Measurements from ENCODE around the gene MIOX.
A peak's percentile ranks its signal among the peaks of the same experiment; 100 is the strongest.

MIOX gene

DNA sequence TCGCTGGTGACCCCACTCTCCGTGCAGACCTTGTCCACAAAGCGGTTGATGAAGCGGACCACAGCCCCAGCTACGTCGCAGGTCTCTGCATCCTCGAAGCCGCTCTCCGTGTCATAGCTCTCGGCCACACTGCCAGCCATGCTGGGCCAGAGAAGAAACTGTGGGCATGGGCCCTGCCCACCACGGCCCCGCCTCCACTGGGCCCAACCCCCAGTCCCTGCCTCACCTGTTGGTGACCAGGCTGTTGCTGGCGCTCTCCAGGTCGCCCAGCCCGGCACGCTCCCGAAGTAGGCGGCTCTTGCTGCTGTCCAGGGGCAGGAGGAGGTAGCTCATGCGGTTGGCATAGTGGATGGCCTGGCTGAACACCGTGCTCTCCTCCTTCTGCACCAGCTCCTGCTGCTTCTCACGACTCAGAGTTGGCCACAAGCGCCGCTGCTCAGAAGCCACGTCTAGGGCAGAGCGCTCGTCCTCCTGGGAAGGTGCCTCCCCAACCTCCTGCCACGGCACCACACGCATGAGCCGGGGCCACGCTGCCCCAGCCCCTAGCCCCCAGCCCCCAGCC is 24.6 kb upstream of the MIOX start:
- H3K9me3 ChIP-seq = no peaks in the 10 kb centered on the region
- no peaks in the 10 kb centered on the region for H3K27me3 ChIP-seq (ENCODE audit: low read depth)
- no peaks in the 10 kb centered on the region for H3K4me1 ChIP-seq
- no peak overlapping the region for H3K4me3 ChIP-seq
- in situ Hi-C loops (cut with MboI; ENCODE audit: low sequenced_read_pairs) = no loop called here
- DNase-seq (ENCODE audit: low spot score in 2 of 2) = no peak
- H3K36me3 ChIP-seq (replicated peaks) = peaks cover 86% of the 10 kb centered on the region

DNA sequence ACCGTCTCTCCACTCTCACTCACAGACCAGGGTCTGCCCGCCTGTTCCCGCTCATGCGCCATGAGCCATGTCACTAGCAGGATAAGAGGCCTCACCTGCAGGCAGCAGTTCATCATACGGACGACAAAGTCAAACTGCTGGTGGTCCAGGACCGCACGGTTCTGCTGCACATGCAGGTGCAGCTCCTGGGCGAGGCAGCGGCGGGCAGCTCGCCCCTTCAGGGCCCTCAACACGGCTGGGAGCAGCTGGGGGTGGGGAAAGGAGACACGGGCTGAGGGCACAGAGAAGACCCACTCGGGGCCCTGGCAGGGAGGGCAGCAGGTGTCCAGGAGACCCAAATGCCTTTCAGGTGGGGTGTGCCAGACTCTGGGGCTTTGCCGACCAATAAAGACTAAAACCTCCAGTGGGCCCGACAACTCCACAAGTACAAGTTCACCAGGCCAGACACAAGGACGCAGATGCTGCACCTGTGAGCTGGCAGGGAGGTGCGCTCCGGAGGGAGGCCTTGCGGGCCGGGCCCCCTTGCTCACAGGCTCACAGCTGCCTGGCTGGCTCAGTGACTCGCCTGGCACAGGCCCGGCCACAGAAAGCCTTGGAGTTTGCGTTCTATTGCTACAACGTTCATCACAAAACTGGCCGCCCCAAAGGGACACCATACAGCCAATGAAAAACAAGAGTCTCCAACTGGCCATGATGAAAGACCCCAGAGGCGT is 23.3 kb upstream of the MIOX start:
- Histone ChIP-seq H3K4me3 (no peak overlapping the region), H3K36me3 (replicated peaks) (peaks cover 86% of the 10 kb centered on the region), H3K9me3 (no peaks in the 10 kb centered on the region), H3K4me1 (no peaks in the 10 kb centered on the region), H3K27me3 (ENCODE audit: low read depth) (no peaks in the 10 kb centered on the region)
- no peak for DNase-seq (ENCODE audit: low spot score in 2 of 2)
- in situ Hi-C loops (cut with MboI; ENCODE audit: low sequenced_read_pairs) = no loop called here

GRCh38 chr22:50464451-50464850 is 22.2 kb upstream of the MIOX start:
- in situ Hi-C loops (cut with MboI; ENCODE audit: low sequenced_read_pairs) = no loop called here
- H3K4me1 ChIP-seq = no peaks in the 10 kb centered on the region
- H3K9me3 ChIP-seq = no peaks in the 10 kb centered on the region
- no peaks in the 10 kb centered on the region for H3K27me3 ChIP-seq (ENCODE audit: low read depth)
- DNase-seq (ENCODE audit: low spot score in 2 of 2) = no peak
- H3K4me3 ChIP-seq = no peak overlapping the region
- H3K36me3 ChIP-seq (replicated peaks) = peaks cover 75% of the 10 kb centered on the region

GRCh38 chr22:50465066-50465930 is 21.4 kb upstream of the MIOX start:
- no peaks in the 10 kb centered on the region for H3K27me3 ChIP-seq (ENCODE audit: low read depth)
- DNase-seq (ENCODE audit: low spot score in 2 of 2) = no peak
- in situ Hi-C loops (cut with MboI; ENCODE audit: low sequenced_read_pairs) = no loop called here
- no peaks in the 10 kb centered on the region for H3K9me3 ChIP-seq
- H3K4me1 ChIP-seq = no peaks in the 10 kb centered on the region
- H3K4me3 ChIP-seq = no peak overlapping the region
- peaks cover 67% of the 10 kb centered on the region for H3K36me3 ChIP-seq (replicated peaks)

GRCh38 chr22:50467341-50467740 is 19.3 kb upstream of the MIOX start:
- in situ Hi-C loops (cut with MboI; ENCODE audit: low sequenced_read_pairs) = no loop called here
- no peaks in the 10 kb centered on the region for H3K27me3 ChIP-seq (ENCODE audit: low read depth)
- peaks cover 51% of the 10 kb centered on the region for H3K36me3 ChIP-seq (replicated peaks)
- H3K4me1 ChIP-seq = no peaks in the 10 kb centered on the region
- no peaks in the 10 kb centered on the region for H3K9me3 ChIP-seq
- H3K4me3 ChIP-seq = no peak overlapping the region
- no peak for DNase-seq (ENCODE audit: low spot score in 2 of 2)

DNA sequence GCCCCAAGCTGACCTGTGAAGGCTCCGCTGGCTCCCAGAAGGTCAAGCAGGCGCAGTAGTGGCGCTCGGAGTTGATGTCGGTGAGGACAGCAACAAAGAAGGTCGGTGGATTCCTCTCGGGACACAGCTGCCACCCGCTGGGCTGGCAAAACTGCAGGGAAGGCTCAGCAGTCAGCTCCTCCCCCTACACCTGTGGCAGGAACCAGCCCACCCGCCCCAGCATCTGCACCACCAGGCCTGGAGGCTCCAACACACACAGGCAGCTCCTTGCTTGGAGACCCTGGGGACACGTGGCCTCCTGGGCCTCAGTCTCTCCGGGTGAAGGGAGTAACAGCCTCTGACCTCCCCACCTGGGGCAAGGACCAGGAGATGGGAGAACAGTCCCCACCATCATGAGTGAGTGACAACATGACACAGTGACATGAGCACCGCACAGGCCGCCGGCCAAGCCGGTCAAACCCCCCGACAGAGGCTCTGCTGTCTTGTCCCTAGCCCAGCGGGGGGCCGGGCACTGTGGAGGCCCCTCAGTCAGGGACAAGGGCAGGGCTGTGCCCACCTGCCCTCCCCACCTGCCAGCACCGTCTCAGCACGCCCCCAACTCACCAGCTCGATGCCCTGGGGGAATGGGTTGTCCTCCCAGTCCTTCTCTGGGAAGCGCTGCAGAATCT is 18.8 kb upstream of the MIOX start:
- in situ Hi-C loops (cut with MboI; ENCODE audit: low sequenced_read_pairs) = no loop called here

DNA sequence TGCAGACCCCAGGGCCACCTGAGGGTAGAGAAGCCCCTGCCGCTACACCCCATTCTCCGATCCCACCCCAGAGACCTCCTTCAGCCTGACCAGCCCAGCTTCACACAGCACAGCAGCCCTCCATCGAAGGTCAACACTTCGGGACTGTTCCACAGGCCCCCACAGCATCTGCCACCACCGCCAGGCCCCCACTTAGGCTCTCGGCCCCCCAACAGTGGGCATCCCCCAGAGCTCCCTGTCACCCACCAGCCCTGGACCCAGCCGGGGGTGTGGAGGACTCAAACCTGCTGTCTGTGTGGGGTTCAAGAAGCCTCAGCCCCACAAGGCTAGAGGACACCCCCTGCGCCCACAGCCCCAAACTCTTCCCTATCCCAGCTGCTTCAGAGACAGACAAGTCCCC is 18.0 kb upstream of the MIOX start:
- H3K4me3 ChIP-seq = no peak overlapping the region
- H3K27me3 ChIP-seq (ENCODE audit: low read depth) = no peaks in the 10 kb centered on the region
- in situ Hi-C loops (cut with MboI; ENCODE audit: low sequenced_read_pairs) = no loop called here
- no peak for DNase-seq (ENCODE audit: low spot score in 2 of 2)
- H3K4me1 ChIP-seq = peaks cover 5% of the 10 kb centered on the region; the same call in 1 of the 2 replicates
- peaks cover 54% of the 10 kb centered on the region for H3K36me3 ChIP-seq (replicated peaks)
- no peaks in the 10 kb centered on the region for H3K9me3 ChIP-seq

More for the DNA sequence above, 18.8 kb upstream of the MIOX start:
- H3K9me3 ChIP-seq = no peaks in the 10 kb centered on the region
- no peak for DNase-seq (ENCODE audit: low spot score in 2 of 2)
- no peaks in the 10 kb centered on the region for H3K27me3 ChIP-seq (ENCODE audit: low read depth)
- peaks cover 54% of the 10 kb centered on the region for H3K36me3 ChIP-seq (replicated peaks)
- no peaks in the 10 kb centered on the region for H3K4me1 ChIP-seq
- H3K4me3 ChIP-seq = no peak overlapping the region

DNA sequence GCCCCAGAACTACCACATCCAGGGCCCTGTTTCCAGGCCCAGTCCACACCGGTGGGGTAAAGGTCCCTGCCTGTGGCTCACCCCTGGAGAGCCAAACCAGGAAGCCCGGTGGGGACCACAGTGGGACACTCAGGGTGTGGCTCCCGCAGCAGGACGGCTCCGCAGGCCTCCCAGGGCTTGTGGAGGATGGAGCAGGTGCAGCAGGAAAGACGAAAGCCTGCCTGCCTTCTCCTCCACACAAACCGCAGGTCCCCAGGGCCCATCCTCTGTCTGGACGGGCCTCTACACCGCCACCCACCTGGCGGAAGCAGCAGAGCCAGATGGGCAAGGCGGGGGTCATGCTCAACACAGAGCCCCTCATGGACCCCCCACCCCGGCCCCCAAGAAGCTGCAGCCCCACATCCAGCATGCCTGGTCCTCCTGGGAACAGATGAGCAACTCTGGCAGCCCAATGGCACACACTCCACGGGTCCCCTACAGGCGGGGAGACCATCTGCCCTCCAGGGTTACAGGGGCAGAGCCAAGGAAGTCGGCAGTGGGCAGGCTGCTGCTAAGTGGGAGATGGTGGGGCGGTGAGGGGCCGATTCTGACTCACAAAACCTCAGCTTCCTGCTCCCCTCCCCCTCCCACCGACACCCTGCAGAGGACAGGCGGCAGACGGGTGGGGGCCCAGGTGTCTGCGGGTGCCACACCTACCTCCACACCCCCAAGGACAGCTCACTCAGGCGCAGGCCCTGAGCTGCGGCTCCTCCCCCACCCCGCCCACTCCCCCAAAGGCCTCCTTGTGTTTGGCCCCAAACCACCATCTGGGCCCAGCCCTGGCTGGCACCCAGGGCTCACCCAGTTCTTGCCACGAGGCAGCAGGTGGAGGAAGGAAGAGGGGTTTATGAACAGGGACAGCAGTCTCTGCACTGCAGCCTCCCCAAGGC is 17.0 kb upstream of the MIOX start:
- no peak overlapping the region for H3K4me3 ChIP-seq
- H3K4me1 ChIP-seq = peaks cover 7% of the 10 kb centered on the region; the same call in 1 of the 2 replicates
- in situ Hi-C loops (cut with MboI; ENCODE audit: low sequenced_read_pairs) = no loop called here
- no peaks in the 10 kb centered on the region for H3K9me3 ChIP-seq
- H3K27me3 ChIP-seq (ENCODE audit: low read depth) = no peaks in the 10 kb centered on the region
- DNase-seq (ENCODE audit: low spot score in 2 of 2) = no peak
- H3K36me3 ChIP-seq (replicated peaks) = peaks cover 44% of the 10 kb centered on the region

DNA sequence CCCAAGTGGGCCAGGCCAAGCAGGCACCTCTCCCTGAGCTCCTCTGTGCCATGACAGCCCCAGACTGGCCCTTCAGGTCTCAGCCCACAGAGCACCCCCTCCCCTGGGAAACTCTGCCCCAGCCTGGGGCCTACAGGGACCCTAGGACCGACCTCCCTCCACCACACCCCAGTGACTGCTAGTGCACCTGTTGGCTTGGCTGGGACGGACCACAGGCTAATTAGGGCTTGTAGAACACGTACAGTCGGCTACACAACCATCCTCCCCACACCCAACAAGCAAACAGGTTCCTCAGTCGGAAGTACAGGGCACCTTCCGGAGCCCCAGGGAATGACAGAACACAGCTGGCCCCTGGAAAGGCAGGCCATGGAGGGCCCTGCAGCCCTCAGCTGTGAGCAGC is 16.2 kb upstream of the MIOX start:
- Histone ChIP-seq H3K9me3 (no peaks in the 10 kb centered on the region), H3K4me1 (peaks cover 11% of the 10 kb centered on the region), H3K36me3 (replicated peaks) (peaks cover 35% of the 10 kb centered on the region), H3K27me3 (ENCODE audit: low read depth) (no peaks in the 10 kb centered on the region), H3K4me3 (no peak overlapping the region)
- in situ Hi-C loops (cut with MboI; ENCODE audit: low sequenced_read_pairs) = no loop called here
- DNase-seq (ENCODE audit: low spot score in 2 of 2) = no peak

GRCh38 chr22:50471197-50471847 is 15.3 kb upstream of the MIOX start:
- DNase-seq (ENCODE audit: low spot score in 2 of 2) = no peak
- in situ Hi-C loops (cut with MboI; ENCODE audit: low sequenced_read_pairs) = no loop called here
- Histone ChIP-seq H3K36me3 (replicated peaks) (peaks cover 27% of the 10 kb centered on the region), H3K4me3 (no peak overlapping the region), H3K27me3 (ENCODE audit: low read depth) (no peaks in the 10 kb centered on the region), H3K4me1 (peaks cover 12% of the 10 kb centered on the region), H3K9me3 (no peaks in the 10 kb centered on the region)

DNA sequence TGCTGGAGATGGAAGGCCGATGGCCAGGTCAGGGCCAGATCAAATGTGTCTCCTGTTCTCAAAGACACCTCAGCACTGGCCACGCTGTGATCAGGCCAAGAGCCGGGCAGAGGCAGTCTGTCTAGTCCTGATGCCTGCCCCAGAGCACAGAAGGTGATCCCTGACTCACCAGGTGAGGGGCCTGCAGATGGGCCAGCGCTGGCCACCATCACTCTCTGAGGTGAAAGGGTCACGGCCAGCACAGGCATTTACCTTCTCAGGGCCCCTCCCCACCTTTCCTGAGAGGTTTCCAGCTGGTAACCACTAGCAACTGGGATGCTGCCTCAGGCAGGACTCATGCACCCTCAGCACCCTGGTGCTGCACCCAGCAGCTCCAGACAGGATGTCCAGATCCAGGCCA is 14.7 kb upstream of the MIOX start:
- no peak for DNase-seq (ENCODE audit: low spot score in 2 of 2)
- H3K36me3 ChIP-seq (replicated peaks) = peaks cover 21% of the 10 kb centered on the region
- peaks cover 12% of the 10 kb centered on the region for H3K4me1 ChIP-seq
- H3K4me3 ChIP-seq = no peak overlapping the region
- no peaks in the 10 kb centered on the region for H3K27me3 ChIP-seq (ENCODE audit: low read depth)
- in situ Hi-C loops (cut with MboI; ENCODE audit: low sequenced_read_pairs) = no loop called here
- H3K9me3 ChIP-seq = no peaks in the 10 kb centered on the region

- in situ Hi-C loops (cut with MboI; ENCODE audit: low sequenced_read_pairs) = no loop called here
- Histone ChIP-seq H3K36me3 (replicated peaks) (peaks cover 13% of the 10 kb centered on the region), H3K4me1 (peaks cover 12% of the 10 kb centered on the region), H3K4me3 (peak overlapping the region; percentile 60; the same call in 1 of the 2 replicates), H3K27me3 (ENCODE audit: low read depth) (no peaks in the 10 kb centered on the region), H3K9me3 (no peaks in the 10 kb centered on the region)
- peak in 1 of 2 experiments; percentile 57 for DNase-seq (ENCODE audit: low spot score in 2 of 2)
Observed at GRCh38 chr22:50473088-50473487, 13.6 kb upstream of the MIOX start.

Data from HAP-1 (cell line).